ENCODE data around the gene GTF2E1.

DNA sequence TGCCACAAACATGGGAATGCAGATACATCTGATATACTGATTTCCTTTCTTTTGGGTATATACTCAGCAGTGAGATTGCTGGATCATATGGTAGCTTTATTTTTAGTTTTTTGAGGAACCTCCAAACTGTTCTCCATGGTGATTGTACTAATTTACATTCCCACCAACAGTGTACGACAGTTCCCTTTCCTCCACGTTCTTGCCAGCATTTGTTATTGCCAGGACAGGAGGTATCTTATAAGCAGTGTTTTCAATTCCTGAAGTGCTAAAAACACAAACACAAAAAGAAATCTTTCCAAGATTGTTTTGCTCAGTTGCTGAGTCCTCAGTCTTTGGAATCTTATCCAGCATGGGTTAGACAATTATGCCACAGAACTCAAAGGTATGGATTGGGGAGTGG is 13.5 kb downstream of the GTF2E1 start:
- TF ChIP-seq, protein P1, sequence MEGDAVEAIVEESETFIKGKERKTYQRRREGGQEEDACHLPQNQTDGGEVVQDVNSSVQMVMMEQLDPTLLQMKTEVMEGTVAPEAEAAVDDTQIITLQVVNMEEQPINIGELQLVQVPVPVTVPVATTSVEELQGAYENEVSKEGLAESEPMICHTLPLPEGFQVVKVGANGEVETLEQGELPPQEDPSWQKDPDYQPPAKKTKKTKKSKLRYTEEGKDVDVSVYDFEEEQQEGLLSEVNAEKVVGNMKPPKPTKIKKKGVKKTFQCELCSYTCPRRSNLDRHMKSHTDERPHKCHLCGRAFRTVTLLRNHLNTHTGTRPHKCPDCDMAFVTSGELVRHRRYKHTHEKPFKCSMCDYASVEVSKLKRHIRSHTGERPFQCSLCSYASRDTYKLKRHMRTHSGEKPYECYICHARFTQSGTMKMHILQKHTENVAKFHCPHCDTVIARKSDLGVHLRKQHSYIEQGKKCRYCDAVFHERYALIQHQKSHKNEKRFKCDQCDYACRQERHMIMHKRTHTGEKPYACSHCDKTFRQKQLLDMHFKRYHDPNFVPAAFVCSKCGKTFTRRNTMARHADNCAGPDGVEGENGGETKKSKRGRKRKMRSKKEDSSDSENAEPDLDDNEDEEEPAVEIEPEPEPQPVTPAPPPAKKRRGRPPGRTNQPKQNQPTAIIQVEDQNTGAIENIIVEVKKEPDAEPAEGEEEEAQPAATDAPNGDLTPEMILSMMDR (IDR thresholded peaks at IDR 0.05), result no peak
- TF ChIP-seq, protein P2, sequence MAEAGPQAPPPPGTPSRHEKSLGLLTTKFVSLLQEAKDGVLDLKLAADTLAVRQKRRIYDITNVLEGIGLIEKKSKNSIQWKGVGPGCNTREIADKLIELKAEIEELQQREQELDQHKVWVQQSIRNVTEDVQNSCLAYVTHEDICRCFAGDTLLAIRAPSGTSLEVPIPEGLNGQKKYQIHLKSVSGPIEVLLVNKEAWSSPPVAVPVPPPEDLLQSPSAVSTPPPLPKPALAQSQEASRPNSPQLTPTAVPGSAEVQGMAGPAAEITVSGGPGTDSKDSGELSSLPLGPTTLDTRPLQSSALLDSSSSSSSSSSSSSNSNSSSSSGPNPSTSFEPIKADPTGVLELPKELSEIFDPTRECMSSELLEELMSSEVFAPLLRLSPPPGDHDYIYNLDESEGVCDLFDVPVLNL (CRISPR knock-in tag; IDR thresholded peaks at IDR 0.05; ENCODE audit: borderline replicate concordance, low read depth), result no peak
- TF ChIP-seq, protein P3, sequence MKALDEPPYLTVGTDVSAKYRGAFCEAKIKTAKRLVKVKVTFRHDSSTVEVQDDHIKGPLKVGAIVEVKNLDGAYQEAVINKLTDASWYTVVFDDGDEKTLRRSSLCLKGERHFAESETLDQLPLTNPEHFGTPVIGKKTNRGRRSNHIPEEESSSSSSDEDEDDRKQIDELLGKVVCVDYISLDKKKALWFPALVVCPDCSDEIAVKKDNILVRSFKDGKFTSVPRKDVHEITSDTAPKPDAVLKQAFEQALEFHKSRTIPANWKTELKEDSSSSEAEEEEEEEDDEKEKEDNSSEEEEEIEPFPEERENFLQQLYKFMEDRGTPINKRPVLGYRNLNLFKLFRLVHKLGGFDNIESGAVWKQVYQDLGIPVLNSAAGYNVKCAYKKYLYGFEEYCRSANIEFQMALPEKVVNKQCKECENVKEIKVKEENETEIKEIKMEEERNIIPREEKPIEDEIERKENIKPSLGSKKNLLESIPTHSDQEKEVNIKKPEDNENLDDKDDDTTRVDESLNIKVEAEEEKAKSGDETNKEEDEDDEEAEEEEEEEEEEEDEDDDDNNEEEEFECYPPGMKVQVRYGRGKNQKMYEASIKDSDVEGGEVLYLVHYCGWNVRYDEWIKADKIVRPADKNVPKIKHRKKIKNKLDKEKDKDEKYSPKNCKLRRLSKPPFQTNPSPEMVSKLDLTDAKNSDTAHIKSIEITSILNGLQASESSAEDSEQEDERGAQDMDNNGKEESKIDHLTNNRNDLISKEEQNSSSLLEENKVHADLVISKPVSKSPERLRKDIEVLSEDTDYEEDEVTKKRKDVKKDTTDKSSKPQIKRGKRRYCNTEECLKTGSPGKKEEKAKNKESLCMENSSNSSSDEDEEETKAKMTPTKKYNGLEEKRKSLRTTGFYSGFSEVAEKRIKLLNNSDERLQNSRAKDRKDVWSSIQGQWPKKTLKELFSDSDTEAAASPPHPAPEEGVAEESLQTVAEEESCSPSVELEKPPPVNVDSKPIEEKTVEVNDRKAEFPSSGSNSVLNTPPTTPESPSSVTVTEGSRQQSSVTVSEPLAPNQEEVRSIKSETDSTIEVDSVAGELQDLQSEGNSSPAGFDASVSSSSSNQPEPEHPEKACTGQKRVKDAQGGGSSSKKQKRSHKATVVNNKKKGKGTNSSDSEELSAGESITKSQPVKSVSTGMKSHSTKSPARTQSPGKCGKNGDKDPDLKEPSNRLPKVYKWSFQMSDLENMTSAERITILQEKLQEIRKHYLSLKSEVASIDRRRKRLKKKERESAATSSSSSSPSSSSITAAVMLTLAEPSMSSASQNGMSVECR (CRISPR knock-in tag; IDR thresholded peaks at IDR 0.05; ENCODE audit: borderline replicate concordance), result no peak
- TF ChIP-seq, protein P4, sequence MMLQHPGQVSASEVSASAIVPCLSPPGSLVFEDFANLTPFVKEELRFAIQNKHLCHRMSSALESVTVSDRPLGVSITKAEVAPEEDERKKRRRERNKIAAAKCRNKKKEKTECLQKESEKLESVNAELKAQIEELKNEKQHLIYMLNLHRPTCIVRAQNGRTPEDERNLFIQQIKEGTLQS (CRISPR knock-in tag; conservative IDR thresholded peaks at IDR 0.05), result no peak
- TF ChIP-seq KAT7 (CRISPR knock-in tag; IDR thresholded peaks at IDR 0.05; ENCODE audit: borderline replicate concordance) (no peak), CREM (CRISPR knock-in tag; IDR thresholded peaks at IDR 0.05) (no peak), SMAD4 (CRISPR knock-in tag; IDR thresholded peaks at IDR 0.05) (no peak)

Measured in WTC11 (cell line).